HG03457 (cell line): ENCODE data around the gene DIPK1B.
"Not testable (repeated sequence)": the region's sequence is repeated elsewhere in the genome, so short reads cannot be mapped to it uniquely, and the experiment has no call there.

Experiments used
- ATAC-seq: cut with Tn5 transposase; IDR thresholded peaks from one replicate; pipeline ENCODE4 v1.9.1; 2021; ENCODE audit warnings: moderate number of reproducible peaks; ENCODE audit not compliant: unreplicated experiment

Gene DIPK1B

DNA sequence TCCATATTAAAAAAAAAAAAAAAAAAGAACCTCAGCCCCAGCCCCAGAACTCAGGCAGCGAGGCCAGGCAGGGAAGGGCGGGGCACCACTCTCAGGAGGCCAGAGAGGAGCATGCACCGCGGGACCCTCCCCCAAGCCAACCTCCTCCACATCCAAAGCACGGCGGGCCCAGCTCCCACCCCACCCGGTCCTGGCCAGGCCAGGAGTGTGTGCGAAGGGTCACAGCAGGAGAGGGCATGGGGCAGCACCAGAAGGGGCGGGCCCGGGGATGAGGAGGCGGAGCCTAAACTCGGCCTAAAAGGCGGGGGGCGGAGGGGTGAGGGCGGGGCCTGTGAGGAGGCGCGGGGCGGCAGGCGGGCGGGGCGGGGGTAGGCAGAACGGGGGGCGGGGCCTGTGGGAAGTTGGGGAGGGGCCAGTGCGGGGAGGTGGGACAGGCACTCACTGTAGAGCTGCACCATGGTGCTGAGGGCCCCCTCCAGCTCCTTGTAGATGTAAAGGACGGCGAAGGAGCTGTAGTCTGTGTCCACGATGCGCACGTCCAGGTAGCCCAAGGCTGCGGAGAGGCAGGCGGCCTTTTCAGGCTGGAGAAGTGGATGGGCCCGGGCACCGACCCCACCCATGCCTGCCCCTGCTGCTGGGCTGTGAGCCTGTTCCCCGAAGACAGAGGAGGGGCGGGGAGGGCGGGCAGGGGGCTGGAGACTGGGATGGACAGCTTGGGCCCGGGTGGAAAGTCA, 50.7 kb downstream of the DIPK1B start:
- no peak for ATAC-seq

DNA sequence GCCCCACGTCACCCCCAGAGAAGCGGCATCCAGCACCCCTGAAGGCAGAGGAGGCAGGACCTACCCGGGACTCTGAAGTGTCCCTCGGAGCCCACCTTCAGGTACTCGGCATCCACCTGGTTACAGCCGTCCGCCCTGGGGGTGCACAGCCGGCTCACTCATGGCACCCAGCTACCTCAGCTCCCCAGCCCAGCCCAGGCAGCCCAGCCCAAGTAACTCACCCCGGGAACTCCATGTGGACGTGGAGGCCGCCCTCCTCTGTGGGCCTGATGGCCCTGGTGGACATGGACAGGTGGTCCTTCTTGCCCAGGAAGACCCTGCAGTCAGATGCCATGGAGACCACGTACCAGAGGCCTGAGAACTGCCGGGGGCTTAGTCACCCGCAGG, 51.3 kb downstream of the DIPK1B start:
- no peak for ATAC-seq

DNA sequence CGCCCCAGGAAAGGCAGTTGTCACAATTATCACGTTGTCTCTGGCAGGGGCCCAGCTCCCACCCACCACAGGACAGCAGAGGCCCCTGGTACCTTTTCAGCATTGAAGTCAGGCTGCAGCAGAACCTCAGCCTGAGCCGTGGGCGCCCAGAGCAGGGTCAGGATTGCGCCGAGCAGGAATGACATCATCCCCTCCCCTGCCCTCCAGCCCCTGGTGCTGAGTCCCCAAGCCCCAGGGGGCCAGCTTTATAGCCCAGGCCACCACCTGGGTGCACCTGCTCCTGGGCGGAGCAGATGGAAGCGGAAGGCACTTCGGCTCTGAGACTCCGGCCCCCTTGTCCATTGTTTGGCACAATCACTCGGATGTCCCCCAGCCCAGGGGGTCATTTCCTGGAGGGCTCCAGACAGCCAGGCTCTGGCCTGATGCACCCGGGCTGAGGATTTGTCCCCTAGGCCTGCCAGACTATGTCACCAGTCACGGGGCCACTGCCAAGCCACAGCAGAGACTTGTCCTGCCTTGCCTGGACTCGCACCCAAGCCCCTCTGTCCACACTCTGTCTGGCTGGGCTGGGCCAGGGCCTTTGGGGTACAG, 52.0 kb downstream of the DIPK1B start, which contains the start of gene LCN15:
Gene LCN15 (minus strand): TSS at position 218 of the 591 bp plus-strand sequence. CDS start 30 bp downstream, at position 188.
- no peak for ATAC-seq

DNA sequence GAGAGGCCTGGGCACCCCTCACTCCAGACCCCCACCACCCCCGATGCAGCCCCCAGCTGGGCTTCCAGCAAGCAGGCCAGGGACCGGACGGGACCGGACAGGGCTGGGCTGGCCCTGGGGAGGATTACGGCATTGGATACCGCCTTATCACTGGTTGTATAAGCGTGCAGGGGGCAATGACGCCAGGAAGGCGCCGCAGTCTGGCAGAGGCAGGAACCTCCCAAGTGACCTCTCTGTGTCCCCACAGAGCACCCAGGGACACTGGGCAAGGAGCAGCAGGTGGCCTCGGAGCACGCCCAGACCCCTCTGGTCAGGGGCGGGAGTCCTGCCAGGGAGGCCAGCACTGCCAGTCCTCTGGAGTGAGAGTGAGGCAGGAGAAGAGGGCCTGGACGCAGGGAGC, 52.7 kb downstream of the DIPK1B start:
- no peak for ATAC-seq

DNA sequence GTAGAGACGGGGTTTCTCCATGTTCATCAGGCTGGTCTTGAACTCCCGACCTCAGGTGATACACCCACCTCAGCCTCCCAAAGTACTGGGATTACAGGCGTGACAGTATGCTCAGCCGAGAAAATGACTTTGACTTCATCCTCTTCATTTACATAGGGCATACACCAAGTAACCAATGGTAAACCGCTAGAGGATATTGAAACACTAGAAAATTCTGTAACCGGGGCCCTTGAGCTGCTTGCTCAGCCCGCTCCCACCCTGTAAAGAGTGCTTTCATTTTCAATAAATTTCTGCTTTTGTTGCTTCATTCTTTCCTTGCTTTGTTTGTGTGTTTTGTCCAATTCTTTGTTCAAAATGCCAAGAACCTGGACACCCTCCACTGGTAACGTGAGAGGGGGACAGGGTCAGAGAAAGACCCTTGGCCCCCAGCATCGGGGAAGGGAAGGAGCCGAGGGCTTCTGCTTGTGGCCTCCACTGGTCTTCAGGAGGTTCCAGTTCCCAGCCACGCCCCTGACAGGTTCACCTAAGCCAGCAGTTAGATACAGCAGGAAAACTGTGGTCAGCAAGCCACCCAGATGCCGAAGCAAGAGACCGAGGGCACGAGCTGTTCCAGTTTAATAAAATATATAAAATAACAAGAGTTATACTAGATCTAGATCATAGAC, 53.5 kb downstream of the DIPK1B start:
- ATAC-seq: not testable (repeated sequence)

DNA sequence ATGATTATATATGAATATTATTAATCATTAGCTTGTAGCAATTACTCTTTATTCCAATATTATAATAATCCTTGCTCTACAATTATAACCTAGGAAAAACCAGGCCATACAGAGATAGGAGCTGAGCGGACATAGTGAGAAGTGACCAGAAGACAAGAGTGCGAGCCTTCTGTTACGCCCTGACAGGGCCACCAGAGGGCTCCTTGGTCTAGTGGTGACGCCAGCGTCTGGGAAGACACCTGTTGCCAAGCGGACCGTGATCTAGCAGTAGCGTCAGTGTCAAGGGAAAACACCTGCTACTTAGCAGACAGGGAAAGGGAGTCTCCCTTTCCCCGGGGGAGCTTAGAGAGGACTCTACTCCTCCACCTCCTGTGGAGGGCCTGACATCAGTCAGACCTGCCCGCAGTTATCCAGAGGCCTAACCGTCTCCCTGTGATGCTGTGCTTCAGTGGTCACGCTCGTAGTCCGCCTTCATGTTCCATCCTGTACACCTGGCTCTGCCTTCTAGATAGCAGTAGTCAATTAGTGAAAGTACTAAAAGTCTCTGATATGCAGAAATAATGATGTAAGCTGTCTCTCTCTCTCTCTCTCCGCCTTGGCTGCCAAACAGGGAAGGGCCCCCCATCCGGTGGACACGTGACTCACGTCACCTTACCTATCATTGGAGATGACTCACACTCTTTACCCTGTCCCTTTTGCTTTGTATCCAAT, 54.2 kb downstream of the DIPK1B start:
- ATAC-seq: not testable (repeated sequence)

DNA sequence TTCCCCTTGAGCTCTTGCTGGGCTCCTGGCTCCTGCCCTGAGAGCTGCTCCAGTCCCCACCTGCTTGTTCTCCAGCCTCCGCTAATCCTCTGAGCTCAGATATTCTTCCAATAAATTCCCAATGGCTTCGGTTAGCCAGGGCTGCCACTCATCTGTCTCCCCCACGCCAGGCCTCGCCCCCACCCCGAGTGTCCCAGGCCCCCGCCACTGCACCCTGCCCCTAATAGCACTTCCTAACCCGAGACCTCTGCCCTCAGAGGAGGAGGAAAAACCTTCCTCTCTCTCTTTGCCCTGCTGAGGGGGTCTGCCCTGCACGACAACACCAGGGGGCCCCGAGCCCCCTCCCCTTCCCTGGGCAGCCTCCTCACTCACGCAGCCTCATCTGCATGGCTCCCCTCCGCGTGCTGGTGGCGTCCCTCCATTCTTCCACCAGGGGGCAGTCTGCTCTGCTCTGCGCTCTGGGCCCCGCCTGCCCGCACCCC, 57.4 kb downstream of the DIPK1B start:
- ATAC-seq: no peak

DNA sequence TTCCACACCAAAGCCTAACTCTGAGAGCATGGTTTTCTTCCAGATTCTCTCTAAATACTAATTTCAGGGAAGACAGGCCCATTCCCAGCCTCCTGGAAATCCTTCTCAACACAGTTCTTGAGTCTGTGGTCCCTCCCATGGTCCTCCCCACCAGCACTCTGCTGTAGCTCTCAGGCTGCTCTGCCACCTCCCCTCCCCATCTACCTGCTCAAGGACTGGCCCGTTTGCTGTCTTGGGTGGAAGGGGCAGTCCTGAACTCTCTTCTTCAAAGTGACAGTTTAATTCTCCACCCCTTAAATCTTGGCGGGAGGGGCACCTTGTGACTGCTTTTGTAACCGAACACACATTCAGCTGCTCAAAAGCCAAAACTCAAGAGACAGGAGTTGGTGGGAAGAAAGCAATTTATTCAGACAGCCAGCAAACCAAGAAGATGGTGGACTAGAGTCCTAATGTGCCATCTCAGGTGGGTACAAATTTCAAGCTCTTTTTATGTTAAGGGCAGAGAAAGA, 59.6 kb downstream of the DIPK1B start:
- no peak for ATAC-seq

DNA sequence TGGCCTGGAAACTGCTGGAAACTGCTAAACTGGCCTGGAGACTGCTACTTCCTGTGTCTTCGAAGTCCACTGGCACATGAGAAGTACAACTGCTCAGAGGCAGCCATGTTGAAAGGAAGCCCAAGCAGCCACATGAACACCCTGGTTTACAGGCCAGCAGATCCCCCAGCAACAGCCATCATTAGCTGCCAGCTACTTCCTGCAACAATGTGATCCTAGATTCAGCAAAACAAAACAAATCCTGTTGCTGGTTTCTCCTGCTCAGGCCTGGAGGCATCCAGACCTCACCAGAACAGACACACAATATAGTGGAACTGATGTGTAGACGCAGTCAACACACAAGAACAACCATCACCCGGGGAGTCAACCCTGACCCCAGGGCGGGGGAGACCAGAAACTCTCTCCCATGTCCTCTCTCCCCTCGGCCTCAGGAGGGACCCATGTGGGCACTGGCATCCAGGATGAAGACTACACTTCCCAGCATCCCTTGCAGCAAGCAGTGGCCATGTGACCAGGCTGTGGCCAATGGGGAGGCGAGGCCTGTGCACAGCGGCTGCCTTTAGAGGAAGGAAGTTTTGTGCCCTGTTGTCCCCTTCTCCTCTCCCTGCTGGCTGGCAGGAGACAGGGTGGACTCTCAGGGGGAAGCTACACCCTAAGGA, 61.1 kb downstream of the DIPK1B start:
- no peak for ATAC-seq
